DND-41 (cell line): Measurements from ENCODE around the gene ESPL1.

ENCODE experiments used
- ATAC-seq: fragments of 200-7000 bp; cut with Tn5 transposase; 3 replicates; pipeline ENCODE4 v1.9.1; 2021; ENCODE audit warnings: low read depth; ENCODE audit not compliant: insufficient read depth
- DNase-seq: peaks from one replicate; pipeline ENCODE4 v3.0.0-alpha.2; 2020
- H2AFZ ChIP-seq: 2 replicates; pipeline ENCODE4 v1.6.0; 2012; ENCODE audit warnings: low read depth, low read length
- H3K27ac ChIP-seq: 2 replicates; pipeline ENCODE4 v1.5.1; 2012; ENCODE audit warnings: low read length, inconsistent platforms
- H3K27me3 ChIP-seq: fragments of 200-600 bp; sonication (generic); 2 replicates; pipeline ENCODE4 v1.6.0; 2012; ENCODE audit warnings: low read length, mild to moderate bottlenecking, inconsistent platforms; ENCODE audit not compliant: insufficient read depth, poor library complexity
- H3K36me3 ChIP-seq: 2 replicates; pipeline ENCODE4 v1.5.1; 2012; ENCODE audit warnings: low read length, inconsistent platforms; ENCODE audit not compliant: insufficient read depth
- H3K4me1 ChIP-seq: 2 replicates; pipeline ENCODE4 v1.5.1; 2012; ENCODE audit warnings: mild to moderate bottlenecking, low read length; ENCODE audit not compliant: insufficient read depth
- H3K4me2 ChIP-seq: 2 replicates; pipeline ENCODE4 v1.6.0; 2012; ENCODE audit warnings: mild to moderate bottlenecking, moderate library complexity, low read length, inconsistent platforms; ENCODE audit not compliant: insufficient read depth
- H3K4me3 ChIP-seq, 2 experiments: fragments of 200-600 bp in 1 of 2; shearing (Covaris generic) in 1 of 2; 2 replicates each; pipeline ENCODE4 v1.5.1; 2012 to 2016; ENCODE audit warnings: inconsistent platforms in 2 of 2, low read length in 2 of 2, mild to moderate bottlenecking in 2 of 2, low read depth in 1 of 2, moderate library complexity in 1 of 2
- H3K79me2 ChIP-seq: 2 replicates; pipeline ENCODE4 v1.6.0; 2012; ENCODE audit warnings: low read length, inconsistent platforms; ENCODE audit not compliant: insufficient read depth
- H3K9ac ChIP-seq: 2 replicates; pipeline ENCODE4 v1.6.0; 2012; ENCODE audit warnings: low read depth, mild to moderate bottlenecking, inconsistent platforms, low read length, moderate library complexity
- H3K9me3 ChIP-seq: 2 replicates; pipeline ENCODE4 v1.5.1; 2012; ENCODE audit warnings: low read length, moderate library complexity, mild to moderate bottlenecking, inconsistent platforms; ENCODE audit not compliant: insufficient read depth, severe bottlenecking
- H4K20me1 ChIP-seq: 2 replicates; pipeline ENCODE4 v1.6.0; 2012; ENCODE audit warnings: low read length; ENCODE audit not compliant: insufficient read depth
- CTCF ChIP-seq: IDR thresholded peaks from 2 replicates; pipeline ENCODE4 v1.5.1; 2012; ENCODE audit warnings: borderline replicate concordance, low read length, moderate library complexity, mild to moderate bottlenecking; ENCODE audit not compliant: poor library complexity, severe bottlenecking; ENCODE audit errors: extremely low read depth
- EZH2 ChIP-seq: IDR thresholded peaks from 3 replicates; pipeline ENCODE4 v1.6.1; 2012; ENCODE audit warnings: borderline replicate concordance, low read depth, mild to moderate bottlenecking, moderate library complexity, low read length, inconsistent platforms; ENCODE audit not compliant: severe bottlenecking

ESPL1 gene

DNA sequence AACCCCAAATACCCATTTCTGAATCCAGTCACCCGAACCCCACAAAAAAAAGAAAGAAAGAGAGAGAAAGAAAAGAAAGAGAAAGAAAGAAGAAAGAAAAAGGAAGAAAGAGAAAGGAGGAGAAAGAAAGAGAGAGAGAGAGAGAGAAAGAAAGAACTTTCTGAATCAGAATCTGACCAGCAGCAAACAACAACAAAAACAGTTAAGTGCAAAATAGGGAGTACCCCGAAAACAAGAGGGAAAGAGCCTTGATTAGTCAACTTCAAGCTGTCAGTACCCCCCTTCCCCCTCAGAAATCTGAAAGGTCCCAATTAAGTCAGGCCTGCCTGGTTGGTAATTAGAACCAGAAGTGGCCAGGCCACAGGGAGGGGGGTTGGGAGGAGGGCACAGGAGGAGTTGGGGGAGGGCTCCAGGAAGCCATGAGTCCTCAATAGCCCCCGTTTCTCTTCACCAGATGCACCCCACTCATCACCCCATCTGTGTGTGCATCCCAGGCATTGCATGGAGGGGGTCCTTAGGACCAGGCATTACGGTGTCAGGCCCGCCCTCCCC is 45.9 kb upstream of the ESPL1 start:
- peak overlapping the region; percentile 14; the same call in 1 of the 2 replicates for H3K27ac ChIP-seq
- ATAC-seq (no peak), DNase-seq (no peak)
- TF ChIP-seq CTCF: no peak
- H3K4me2 ChIP-seq: peak overlapping the region; percentile 93
- peak overlapping the region in 1 of 2 experiments; percentile 82; a peak in 2 of 4 replicates for H3K4me3 ChIP-seq
- no peaks in the 10 kb centered on the region for H3K36me3 ChIP-seq
- H3K79me2 ChIP-seq: no peaks in the 10 kb centered on the region
- no peaks in the 10 kb centered on the region for H3K9me3 ChIP-seq
- H2AFZ ChIP-seq: peak overlapping the region; percentile 67; the same call in 1 of the 2 replicates
- H3K9ac ChIP-seq: peak overlapping the region; percentile 67
- no peaks in the 10 kb centered on the region for H4K20me1 ChIP-seq
- H3K27me3 ChIP-seq: peaks cover 18% of the 10 kb centered on the region
- H3K4me1 ChIP-seq: peaks cover 50% of the 10 kb centered on the region

DNA sequence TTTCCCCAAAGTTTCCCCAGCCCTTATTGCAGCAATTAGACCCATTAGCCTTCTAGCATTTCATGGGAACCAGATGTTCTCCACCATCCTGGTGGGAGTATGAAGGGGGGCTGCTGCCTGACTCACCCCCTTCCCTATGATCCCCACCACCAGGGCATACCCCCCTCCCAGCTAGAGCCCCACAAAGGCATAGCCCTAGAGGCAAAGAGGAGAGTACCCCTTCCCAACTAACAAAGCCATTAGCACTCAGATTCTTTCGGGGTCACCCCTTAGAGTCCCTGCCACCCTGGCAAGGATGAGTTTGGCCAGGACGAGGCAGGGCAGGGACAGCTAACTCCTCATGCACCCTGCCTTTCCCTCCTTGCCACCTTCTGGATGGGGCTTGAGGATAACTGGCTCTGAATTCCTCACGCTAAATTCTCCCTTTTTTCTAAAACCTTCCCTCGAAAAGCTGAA is 45.3 kb upstream of the ESPL1 start:
- Histone ChIP-seq H3K9me3 (no peaks in the 10 kb centered on the region), H4K20me1 (no peaks in the 10 kb centered on the region), H3K79me2 (no peaks in the 10 kb centered on the region), H3K4me3 (no peak overlapping the region), H3K27ac (no peak overlapping the region), H3K4me1 (peaks cover 50% of the 10 kb centered on the region), H3K4me2 (no peak overlapping the region), H3K27me3 (peaks cover 18% of the 10 kb centered on the region), H2AFZ (no peak overlapping the region), H3K36me3 (no peaks in the 10 kb centered on the region), H3K9ac (no peak overlapping the region)
- TF ChIP-seq CTCF (no peak), EZH2 (no peak)
- no peak for ATAC-seq
- DNase-seq: no peak

DNA sequence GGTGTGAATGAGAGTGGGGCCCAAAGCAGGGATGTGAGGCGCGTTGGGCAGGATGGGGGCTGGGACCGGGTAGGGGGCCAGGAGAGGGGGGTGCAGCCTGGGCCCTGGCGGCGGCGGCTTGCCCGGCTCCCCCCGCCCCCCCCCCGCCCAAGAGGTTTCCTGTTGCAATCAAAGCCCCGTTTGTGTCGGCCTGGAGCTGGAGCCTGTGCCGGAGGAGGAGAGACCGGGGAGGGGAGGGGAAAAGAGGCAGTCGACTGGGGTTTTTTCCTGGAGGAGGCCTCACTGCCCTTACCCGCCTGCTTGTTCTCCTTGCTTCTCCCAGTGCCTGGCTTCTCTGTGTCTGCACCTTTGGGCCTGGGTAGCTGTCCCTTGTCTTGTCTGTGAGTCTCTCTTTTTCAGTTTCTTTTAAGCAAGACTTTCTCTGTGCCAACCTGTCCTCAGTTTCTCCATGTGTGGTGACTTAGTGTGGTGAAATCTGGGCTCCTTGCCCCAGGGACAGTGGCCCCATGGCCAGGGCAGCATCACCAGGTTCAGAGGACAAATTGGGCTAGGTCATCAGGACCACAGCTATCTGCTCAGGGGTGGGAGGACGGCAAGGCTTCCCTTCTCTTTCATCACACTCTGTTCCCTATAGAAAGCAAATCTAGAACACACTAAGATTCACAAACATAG is 44.6 kb upstream of the ESPL1 start:
- peak overlapping the region; percentile 37 for H3K9ac ChIP-seq
- H2AFZ ChIP-seq: 0 out of 2 replicates have a peak overlapping the region, but pooled peaks have one; percentile 20
- H3K27ac ChIP-seq: peak overlapping the region; percentile 20; the same call in 1 of the 2 replicates
- H3K79me2 ChIP-seq: no peaks in the 10 kb centered on the region
- peak overlapping the region; percentile 40 for H3K4me2 ChIP-seq
- no peaks in the 10 kb centered on the region for H4K20me1 ChIP-seq
- DNase-seq: peak; percentile 70
- H3K4me3 ChIP-seq: 0 out of 4 replicates have a peak overlapping the region, but pooled peaks of 1 of the 2 experiments have one; percentile 7
- no peaks in the 10 kb centered on the region for H3K36me3 ChIP-seq
- H3K9me3 ChIP-seq: no peaks in the 10 kb centered on the region
- H3K4me1 ChIP-seq: peaks cover 50% of the 10 kb centered on the region
- TF ChIP-seq CTCF (no peak), EZH2 (no peak)
- peaks cover 18% of the 10 kb centered on the region for H3K27me3 ChIP-seq
- 0 out of 3 replicates have a peak, but pooled peaks have one; percentile 12 for ATAC-seq
